ENCODE measurements around the gene CCNI.

GRCh38 chr4:77113069-77113468 is 37.3 kb upstream of the CCNI start:
- no peak for TF ChIP-seq EZH2 (IDR thresholded peaks at IDR 0.05)
- TF ChIP-seq POLR2AphosphoS5 (IDR thresholded peaks at IDR 0.05; ENCODE audit: borderline replicate concordance, low read depth, low read length), result no peak
